ENCODE data around the gene DIPK2B.

The DIPK2B gene

GRCh38 chrX:45157647-45158046 is 43.0 kb downstream of the DIPK2B start:
- no peak for DNase-seq

- no peak for DNase-seq
Observed at GRCh38 chrX:45154462-45154861, 46.2 kb downstream of the DIPK2B start.

DNA sequence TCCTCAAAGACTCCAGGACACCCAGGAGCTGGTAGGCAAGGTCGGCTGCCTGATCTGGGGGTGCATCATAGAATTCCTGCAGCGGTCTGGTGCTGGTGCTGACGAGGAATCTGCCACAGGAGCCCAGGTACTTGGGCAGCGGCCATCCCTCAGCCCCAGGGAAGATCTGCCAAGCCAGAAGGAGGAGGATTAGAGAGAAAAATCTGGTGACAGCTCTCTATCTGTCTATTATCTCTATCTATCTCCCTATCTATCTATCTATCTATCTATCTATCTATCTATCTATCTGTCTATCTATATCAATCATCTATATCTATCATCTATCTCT is 46.7 kb downstream of the DIPK2B start:
- DNase-seq: no peak
